ENCODE results near the gene GYPC.
"Not testable (repeated sequence)": the region's sequence is repeated elsewhere in the genome, so short reads cannot be mapped to it uniquely, and the experiment has no call there.

Gene GYPC

GRCh38 chr2:126655500-126656430, at the start of gene GYPC:
Gene GYPC (plus strand): TSS chr2:126656158. CDS start chr2:126656264, 106 bp downstream.
- DNase-seq: no peak

DNA sequence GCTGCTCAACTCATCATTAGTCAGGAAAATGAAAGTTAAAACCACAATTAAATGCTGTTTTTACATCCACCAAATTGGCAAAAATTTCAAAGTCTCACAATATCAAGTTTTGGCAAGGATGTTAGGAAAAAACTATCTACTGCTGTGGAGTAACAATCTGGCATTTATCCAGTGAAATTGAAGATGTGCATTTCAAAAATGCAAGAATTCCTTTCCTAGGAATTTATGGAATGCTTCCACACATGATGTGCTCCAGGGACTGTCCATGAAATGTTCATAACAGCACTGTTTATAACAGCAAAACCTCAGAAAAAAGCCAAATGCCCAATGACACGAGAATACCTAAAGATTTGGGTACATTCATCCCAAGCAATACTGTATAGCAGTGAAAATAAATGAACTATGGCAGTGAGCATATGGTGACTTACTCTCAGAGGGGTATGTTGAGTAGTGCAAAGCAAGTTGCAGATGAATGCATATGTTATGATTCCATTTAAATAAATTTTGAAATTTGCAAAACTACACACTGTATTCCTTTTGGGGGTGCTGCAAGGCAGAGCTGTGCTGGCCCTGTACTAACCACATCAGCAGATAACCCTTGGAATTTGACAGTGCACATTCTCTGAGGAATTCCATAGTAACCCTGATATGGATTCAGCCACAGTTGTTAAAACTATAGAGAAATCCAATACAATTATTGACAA, 41.3 kb upstream of the GYPC start:
- no peak for DNase-seq

GRCh38 chr2:126616606-126617069, 39.3 kb upstream of the GYPC start:
- no peak for DNase-seq

- no peak for DNase-seq
These were observed 35.7 kb upstream of the GYPC start for GRCh38 chr2:126620302-126620701.

- DNase-seq: no peak
These were observed 33.0 kb upstream of the GYPC start for GRCh38 chr2:126623000-126623399.

DNA sequence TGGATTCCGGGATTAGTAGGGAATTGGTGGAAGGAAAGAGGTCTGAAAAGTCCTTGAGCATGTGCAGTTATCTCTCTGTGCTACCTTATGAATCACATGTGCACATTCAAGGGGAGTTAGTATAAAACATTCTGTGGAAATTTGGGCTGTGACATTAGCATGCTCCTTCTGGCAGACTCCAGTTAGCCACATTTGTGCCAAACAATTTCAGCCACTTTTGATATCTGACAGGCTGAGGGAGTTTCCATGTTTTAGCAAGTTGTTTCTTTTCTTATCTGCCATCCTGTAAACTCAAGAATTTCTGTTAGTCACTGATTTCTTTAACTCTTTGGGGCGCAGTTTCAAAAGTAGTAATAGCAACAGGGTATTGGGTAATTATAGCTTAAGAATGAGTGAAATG, 28.3 kb upstream of the GYPC start:
- no peak for DNase-seq

DNA sequence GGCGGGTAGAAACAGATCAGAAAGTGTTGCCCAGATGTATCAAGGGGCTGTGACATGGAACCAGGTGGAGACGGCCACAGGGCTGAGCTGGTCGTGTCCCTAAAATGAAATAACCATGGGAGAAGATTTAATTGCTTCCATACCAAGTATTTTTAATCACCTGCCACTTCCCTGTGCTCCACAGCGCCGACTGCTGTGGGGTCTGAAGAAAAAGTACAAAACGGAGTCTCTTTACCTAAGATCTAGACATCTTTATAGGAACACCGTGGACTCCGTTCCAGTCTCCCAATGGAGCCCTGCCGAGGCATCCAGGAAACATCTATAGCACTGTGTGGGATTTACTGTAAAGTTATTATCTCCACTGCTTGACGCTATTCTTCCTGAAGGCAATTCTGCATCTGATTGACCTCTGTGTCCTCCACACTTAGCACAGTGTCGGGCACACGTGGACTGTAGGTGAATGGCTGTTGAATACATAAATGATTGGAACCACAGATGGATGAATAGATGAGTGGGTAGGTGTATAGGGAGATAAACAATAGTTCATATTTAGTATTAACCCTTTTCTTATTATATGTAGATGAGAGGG, 21.6 kb upstream of the GYPC start:
- DNase-seq: no peak

GRCh38 chr2:126635281-126635680, 20.7 kb upstream of the GYPC start:
- DNase-seq: no peak

DNA sequence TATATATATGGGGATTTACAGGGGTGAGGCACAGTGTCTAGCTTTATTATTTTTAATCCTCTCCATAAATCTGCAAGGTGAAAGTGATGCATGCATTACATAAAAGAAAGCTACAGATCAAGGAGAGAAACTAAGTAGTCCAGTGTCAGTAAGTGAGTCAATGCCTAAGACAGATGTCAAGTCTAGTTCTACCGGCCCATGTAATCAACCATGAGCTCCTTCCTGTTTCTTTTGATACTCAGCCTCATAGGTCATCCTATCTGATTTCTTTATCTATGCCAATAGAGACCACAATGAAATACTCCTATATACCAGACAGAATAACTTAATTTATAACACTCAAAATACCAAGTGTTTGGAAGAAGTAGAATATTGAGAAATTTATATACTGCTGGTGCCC, 20.2 kb upstream of the GYPC start:
- DNase-seq: no peak

GRCh38 chr2:126637386-126637785, 18.6 kb upstream of the GYPC start:
- DNase-seq: no peak

DNA sequence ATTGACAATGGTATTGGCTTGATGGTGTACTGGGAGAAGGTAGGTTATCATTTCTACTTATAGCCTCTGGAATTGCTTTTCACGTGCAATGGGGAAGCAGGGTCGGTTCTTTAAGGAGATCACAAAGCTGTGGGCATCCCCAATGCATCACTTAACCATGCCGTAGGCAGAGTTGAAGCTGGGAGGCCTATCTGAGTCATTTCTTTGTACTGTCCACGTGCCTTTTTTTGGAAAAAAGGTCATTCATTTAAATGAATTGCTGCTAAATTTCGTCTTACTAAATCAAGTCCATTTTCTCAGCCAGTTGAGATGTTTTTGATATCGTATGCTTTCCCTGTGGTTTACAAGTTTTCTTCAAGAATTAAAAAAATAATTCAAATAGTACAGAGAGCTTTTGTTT, 17.2 kb upstream of the GYPC start:
- no peak for DNase-seq

GRCh38 chr2:126639276-126639675, 16.7 kb upstream of the GYPC start:
- no peak for DNase-seq

DNA sequence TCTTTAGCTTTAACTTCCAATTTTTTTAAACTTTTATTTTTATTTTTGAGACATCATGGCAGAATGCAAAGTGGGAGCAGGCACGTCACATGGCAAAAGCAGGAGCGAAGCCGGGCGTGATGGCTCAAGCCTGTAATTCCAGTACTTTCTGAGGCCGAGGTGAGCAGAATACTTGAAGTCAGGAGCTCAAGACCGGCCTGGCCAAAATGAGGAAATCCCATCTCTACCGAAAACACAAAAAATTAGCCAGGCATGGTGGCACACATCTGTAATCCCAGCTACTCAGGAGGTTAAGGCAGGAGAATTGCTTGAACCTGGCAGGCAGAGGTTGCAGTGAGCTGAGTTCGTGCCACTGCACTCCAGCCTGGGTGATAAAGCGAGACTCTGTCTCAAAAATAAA, 14.7 kb upstream of the GYPC start:
- not testable (repeated sequence) for DNase-seq

DNA sequence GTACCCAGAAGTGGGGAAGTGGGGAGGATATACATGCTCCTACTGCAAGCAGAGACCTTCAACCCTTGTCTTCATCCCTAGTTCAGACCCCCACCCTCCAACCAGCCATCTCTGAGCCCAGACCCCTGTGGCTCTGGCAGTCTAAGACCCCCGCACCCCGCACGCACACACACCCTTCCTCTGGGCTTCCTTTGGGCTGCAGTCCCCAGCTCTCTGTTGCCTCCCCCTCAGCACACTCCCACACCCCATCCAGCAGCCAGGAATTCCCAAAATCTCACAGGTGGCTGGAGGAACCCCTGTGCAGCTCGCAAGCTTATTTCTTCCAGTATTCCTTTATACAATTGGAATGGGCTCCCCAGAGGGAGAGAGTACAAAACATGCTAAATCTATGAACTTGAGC, 13.9 kb upstream of the GYPC start:
- DNase-seq: no peak

DNA sequence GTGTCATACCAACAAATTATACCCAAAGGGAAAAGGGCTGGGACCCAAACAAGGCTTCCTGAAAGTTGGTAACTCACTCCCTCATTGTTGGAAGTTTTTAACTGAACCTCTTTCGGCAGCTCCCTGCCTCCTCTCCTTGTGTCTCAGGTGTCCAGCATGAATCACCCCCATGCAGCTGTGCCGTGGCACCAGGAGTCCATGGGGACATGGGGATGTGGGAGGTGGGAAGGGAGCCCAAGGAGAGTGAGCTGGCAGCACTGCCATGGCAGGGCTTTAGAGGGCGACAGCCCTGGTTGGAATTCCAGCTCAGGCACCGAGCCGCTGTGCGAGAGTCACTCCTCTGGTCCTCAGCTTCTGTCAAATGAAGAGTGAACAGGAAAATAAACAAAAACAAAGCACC, 12.5 kb upstream of the GYPC start:
- DNase-seq: no peak

DNA sequence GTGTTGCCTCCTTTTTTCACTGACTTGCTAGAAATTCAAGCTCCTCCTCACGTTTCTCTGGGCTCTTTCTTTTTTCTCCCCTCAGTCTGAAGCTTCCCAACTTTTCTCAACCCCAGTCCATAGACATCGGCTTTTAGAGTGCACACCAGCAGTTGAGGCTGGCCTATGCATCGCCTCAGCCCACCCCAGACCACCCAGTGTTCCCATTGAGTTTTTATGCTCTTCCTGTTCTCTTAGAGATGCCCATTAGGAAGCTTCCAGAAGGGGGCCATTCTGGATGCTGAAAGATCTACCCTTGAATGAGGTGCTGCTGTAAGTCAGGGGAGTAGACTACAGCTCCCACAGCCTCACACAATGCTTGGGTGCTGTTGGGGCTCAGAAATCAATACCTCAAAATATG, 12.0 kb upstream of the GYPC start:
- DNase-seq: no peak

GRCh38 chr2:126644630-126645191, 11.2 kb upstream of the GYPC start:
- DNase-seq: no peak

DNA sequence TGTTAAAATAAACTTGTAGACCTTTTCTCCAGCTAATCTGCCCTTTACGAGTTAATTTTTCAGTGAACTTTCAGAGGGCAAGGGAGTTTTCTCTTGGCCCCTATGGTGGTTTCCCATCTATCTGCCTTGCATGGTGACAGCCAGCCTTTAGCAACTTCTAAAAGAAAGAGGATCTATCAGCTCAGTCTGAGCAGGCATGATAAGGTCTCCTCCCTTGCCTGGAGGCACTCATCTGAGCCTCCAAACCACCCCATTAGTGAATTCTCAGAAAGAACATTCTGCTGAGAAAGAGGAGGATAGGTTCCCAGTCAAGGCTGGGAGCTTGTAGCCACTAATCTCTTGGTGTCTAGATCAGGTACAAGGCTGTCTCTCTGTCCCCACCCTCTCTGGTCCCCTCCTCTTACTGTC, 10.7 kb upstream of the GYPC start:
- DNase-seq: no peak

DNA sequence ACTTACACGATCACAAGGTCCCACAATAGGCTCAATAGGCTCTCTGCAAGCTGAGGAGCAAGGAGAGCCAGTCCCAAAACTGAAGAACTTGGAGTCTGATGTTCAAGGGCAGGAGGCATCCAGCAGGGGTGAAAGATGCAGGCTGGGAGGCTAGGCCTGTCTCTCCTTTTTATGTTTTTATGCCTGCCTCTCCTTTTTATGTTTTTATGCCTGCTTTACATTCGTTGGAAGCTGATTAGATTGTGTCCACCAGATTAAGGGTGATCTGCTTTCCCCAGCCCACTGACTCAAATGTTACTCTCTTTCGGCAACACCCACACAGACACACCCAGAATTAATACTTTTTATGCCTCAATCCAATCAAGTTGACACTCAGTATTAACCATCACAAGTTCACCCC, 9.9 kb upstream of the GYPC start:
- DNase-seq: no peak

GRCh38 chr2:126647714-126648344, 8.1 kb upstream of the GYPC start:
- DNase-seq: not testable (repeated sequence)

- DNase-seq: not testable (repeated sequence)
These were observed 7.6 kb upstream of the GYPC start for GRCh38 chr2:126648345-126648786.

- no peak for DNase-seq
These were observed 6.9 kb upstream of the GYPC start for GRCh38 chr2:126649101-126649500.

DNA sequence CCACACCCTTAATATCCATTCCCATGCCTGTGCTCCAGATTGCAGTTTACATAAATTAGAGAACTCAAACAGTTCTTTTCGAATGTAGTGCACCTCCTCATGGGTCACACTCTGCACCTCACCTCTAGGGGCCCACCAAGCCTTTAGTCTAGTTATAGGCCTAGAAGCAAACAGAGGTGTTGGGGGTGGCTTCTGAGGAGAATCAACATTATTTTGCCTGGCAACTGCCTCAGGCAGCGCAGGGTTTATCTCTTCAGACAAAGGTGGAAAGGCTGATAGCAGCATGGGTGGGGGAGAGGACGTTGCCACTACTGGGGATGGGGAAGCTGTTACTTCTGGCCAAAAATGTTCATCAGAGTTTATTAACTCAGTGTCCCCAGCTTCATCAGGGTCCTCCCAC, 5.0 kb upstream of the GYPC start:
- no peak for DNase-seq
